Gastrocnemius medialis (tissue), 4 donors: ENCODE measurements around the gene CAMK1G.

ENCODE experiments used
- CTCF ChIP-seq, 5 experiments: fragments of 450-650 bp in 3 of 5; fragments of 200-600 bp in 2 of 5; sonication (generic) in 2 of 5; IDR thresholded peaks in 4 of 5; conservative IDR thresholded peaks in 1 of 5; 1 replicate in 4 of 5; 2 replicates in 1 of 5; pipeline ENCODE4 v1.5.1; 2016 to 2019; ENCODE audit warnings: antibody characterized with exemption in 5 of 5, mild to moderate bottlenecking in 3 of 5, moderate library complexity in 3 of 5
- POLR2A ChIP-seq, 2 donors: fragments of 450-650 bp; IDR thresholded peaks; one replicate each; pipeline ENCODE4 v1.6.1; 2017; ENCODE audit warnings: antibody characterized with exemption in 2 of 2, mild to moderate bottlenecking in 2 of 2, moderate library complexity in 2 of 2

GRCh38 chr1:209610631-209610905 is 27.1 kb downstream of the CAMK1G start:
- TF ChIP-seq CTCF (IDR thresholded peaks at IDR 0.05 in 4 of 5, conservative IDR thresholded peaks at IDR 0.05 in 1 of 5), result no peak
- TF ChIP-seq POLR2A (IDR thresholded peaks at IDR 0.05), result no peak
